Astrocyte (in vitro differentiated cells and primary cell): ENCODE measurements around the gene JAM3. TPM values are rescaled to one million over a fixed set of nuclear protein-coding genes. Genes with fewer than 3 reads are reported as not detected.
"Not testable (repeated sequence)": the region's sequence is repeated elsewhere in the genome, so short reads cannot be mapped to it uniquely, and the experiment has no call there.

Experiments used
- DNase-seq: peaks from one replicate; pipeline ENCODE4 v3.0.0-alpha.2; 2010; ENCODE audit warnings: low read depth
- FAIRE-seq: peaks from 2 replicates; lab custom pipeline; 2011; peaks lifted over from hg19 to GRCh38; lab: Jason Lieb, UNC
- H2AFZ ChIP-seq: 2 replicates; pipeline ENCODE4 v1.6.0; 2012; ENCODE audit warnings: low read depth, low read length, inconsistent platforms
- H3K27ac ChIP-seq: 2 replicates; pipeline ENCODE4 v1.5.1; 2011; ENCODE audit warnings: low read depth, low read length, inconsistent platforms
- H3K27me3 ChIP-seq: 2 replicates; pipeline ENCODE4 v1.6.0; 2011; ENCODE audit warnings: low read length, inconsistent platforms; ENCODE audit not compliant: insufficient read depth
- H3K36me3 ChIP-seq: 2 replicates; pipeline ENCODE4 v1.5.1; 2011; ENCODE audit warnings: low read length, inconsistent platforms; ENCODE audit not compliant: insufficient read depth
- H3K4me1 ChIP-seq: 2 replicates; pipeline ENCODE4 v1.5.1; 2011; ENCODE audit warnings: low read length, inconsistent platforms; ENCODE audit not compliant: insufficient read depth
- H3K4me2 ChIP-seq: 2 replicates; pipeline ENCODE4 v1.6.0; 2012; ENCODE audit warnings: low read length, inconsistent platforms
- H3K4me3 ChIP-seq: 2 replicates; pipeline ENCODE4 v1.5.1; 2011; ENCODE audit warnings: low read depth, mild to moderate bottlenecking, low read length, inconsistent platforms; ENCODE audit not compliant: insufficient read depth
- H3K79me2 ChIP-seq: 2 replicates; pipeline ENCODE4 v1.6.0; 2012; ENCODE audit warnings: mild to moderate bottlenecking, low read length, inconsistent platforms; ENCODE audit not compliant: insufficient read depth
- H3K9ac ChIP-seq: 2 replicates; pipeline ENCODE4 v1.6.0; 2012; ENCODE audit warnings: mild to moderate bottlenecking, low read length, inconsistent platforms
- H3K9me3 ChIP-seq: 2 replicates; pipeline ENCODE4 v1.5.1; 2012; ENCODE audit warnings: low read depth, mild to moderate bottlenecking, low read length, inconsistent platforms; ENCODE audit not compliant: insufficient read depth
- H4K20me1 ChIP-seq: 2 replicates; pipeline ENCODE4 v1.6.0; 2012; ENCODE audit warnings: low read length, inconsistent platforms; ENCODE audit not compliant: insufficient read depth
- H3K27ac Mint-ChIP-seq: one replicate; pipeline ENCODE4 v1.8.0; 2021; ENCODE audit warnings: mild to moderate bottlenecking, mixed read lengths; ENCODE audit not compliant: unreplicated experiment
- H3K27me3 Mint-ChIP-seq: one replicate; pipeline ENCODE4 v1.8.0; 2021; ENCODE audit warnings: low read depth, mixed read lengths; ENCODE audit not compliant: unreplicated experiment
- H3K36me3 Mint-ChIP-seq: one replicate; pipeline ENCODE4 v1.8.0; 2021; ENCODE audit warnings: low read depth, mixed read lengths; ENCODE audit not compliant: unreplicated experiment
- H3K4me1 Mint-ChIP-seq: one replicate; pipeline ENCODE4 v1.8.0; 2021; ENCODE audit warnings: low read depth, mixed read lengths; ENCODE audit not compliant: unreplicated experiment
- H3K4me3 Mint-ChIP-seq: one replicate; pipeline ENCODE4 v1.8.0; 2021; ENCODE audit warnings: mild to moderate bottlenecking, moderate library complexity, mixed read lengths; ENCODE audit not compliant: unreplicated experiment
- H3K9me3 Mint-ChIP-seq: one replicate; pipeline ENCODE4 v1.8.0; 2021; ENCODE audit warnings: mild to moderate bottlenecking, mixed read lengths; ENCODE audit not compliant: unreplicated experiment
- CTCF ChIP-seq: IDR thresholded peaks from 2 replicates; pipeline ENCODE4 v1.5.1; 2011; ENCODE audit warnings: low read depth, mild to moderate bottlenecking, inconsistent platforms, low read length, moderate library complexity; ENCODE audit not compliant: insufficient read depth
- EZH2 ChIP-seq: IDR thresholded peaks from 2 replicates; pipeline ENCODE4 v1.6.1; 2012; ENCODE audit warnings: mild to moderate bottlenecking, low read length, inconsistent platforms; ENCODE audit not compliant: insufficient read depth
- total RNA-seq: library from RNA; stranded (reverse); gene quantifications from 2 replicates; pipeline ENCODE4 v1.2.1, GENCODE V29; 2021

JAM3 gene
- total RNA-seq, 1 donor from 2014 or later: 88.3 TPM

- Histone ChIP-seq H3K27me3 (no peaks in the 10 kb centered on the region), H2AFZ (no peak overlapping the region), H3K9me3 (no peaks in the 10 kb centered on the region), H4K20me1 (peaks cover 6% of the 10 kb centered on the region), H3K4me2 (no peak overlapping the region), H3K79me2 (peaks cover 16% of the 10 kb centered on the region), H3K27ac (no peak overlapping the region), H3K4me3 (no peak overlapping the region), H3K4me1 (no peaks in the 10 kb centered on the region), H3K36me3 (no peaks in the 10 kb centered on the region), H3K9ac (no peak overlapping the region)
- H3K27ac Mint-ChIP-seq: no peak overlapping the region
- H3K9me3 Mint-ChIP-seq: peaks cover 2% of the 10 kb centered on the region
- no peak for FAIRE-seq
- peaks cover 16% of the 10 kb centered on the region for H3K36me3 Mint-ChIP-seq
- no peaks in the 10 kb centered on the region for H3K27me3 Mint-ChIP-seq
- H3K4me3 Mint-ChIP-seq: no peak overlapping the region
- no peak for DNase-seq
- no peak for TF ChIP-seq CTCF
- H3K4me1 Mint-ChIP-seq: no peaks in the 10 kb centered on the region
These were observed 41.5 kb downstream of the JAM3 start for GRCh38 chr11:134110252-134110815.

- H3K27ac Mint-ChIP-seq, H3K4me3 ChIP-seq, H3K4me1 ChIP-seq, H3K4me3 Mint-ChIP-seq, H3K9ac ChIP-seq, H3K27ac ChIP-seq, H3K4me1 Mint-ChIP-seq, H3K27me3 Mint-ChIP-seq, FAIRE-seq, H2AFZ ChIP-seq, H3K27me3 ChIP-seq, H3K9me3 ChIP-seq, H3K9me3 Mint-ChIP-seq, DNase-seq, H3K36me3 ChIP-seq, H3K36me3 Mint-ChIP-seq, H3K4me2 ChIP-seq: not testable (repeated sequence)
- H4K20me1 ChIP-seq: peaks cover 23% of the 10 kb centered on the region
- H3K79me2 ChIP-seq: peaks cover 47% of the 10 kb centered on the region
These were observed 44.9 kb downstream of the JAM3 start for GRCh38 chr11:134113787-134114186.

DNA sequence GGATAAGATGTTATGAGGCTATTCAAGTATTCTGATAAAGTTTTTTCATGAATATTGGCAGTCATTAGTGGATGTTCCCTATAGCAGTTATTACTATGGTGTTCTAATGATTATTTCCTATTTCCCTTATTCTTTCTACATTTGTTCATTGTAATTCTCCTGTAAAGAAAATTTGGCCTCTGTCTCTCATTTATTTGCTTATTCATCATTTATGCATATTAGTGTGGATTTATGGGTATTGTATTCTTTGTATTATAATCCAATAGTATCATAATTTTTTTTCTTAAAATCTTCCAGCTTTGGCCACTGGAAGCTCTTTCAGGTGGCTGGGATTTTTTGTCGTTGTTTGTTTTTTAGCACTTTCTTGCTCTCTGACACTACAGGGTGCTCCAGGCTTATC lies 47.3 kb downstream of the JAM3 start:
- peaks cover 23% of the 10 kb centered on the region for H3K4me1 ChIP-seq
- FAIRE-seq: no peak
- H3K79me2 ChIP-seq: peaks cover 47% of the 10 kb centered on the region

More for the DNA sequence above, 47.3 kb downstream of the JAM3 start:
- H3K27me3 Mint-ChIP-seq: no peaks in the 10 kb centered on the region
- H3K9me3 Mint-ChIP-seq: no peaks in the 10 kb centered on the region
- H3K4me3 Mint-ChIP-seq: no peak overlapping the region
- H3K36me3 ChIP-seq: no peaks in the 10 kb centered on the region
- H3K4me1 Mint-ChIP-seq: peaks cover 29% of the 10 kb centered on the region
- H3K4me2 ChIP-seq: no peak overlapping the region
- peaks cover 22% of the 10 kb centered on the region for H4K20me1 ChIP-seq
- no peaks in the 10 kb centered on the region for H3K27me3 ChIP-seq
- H2AFZ ChIP-seq: no peak overlapping the region
- no peak for DNase-seq
- no peaks in the 10 kb centered on the region for H3K9me3 ChIP-seq
- peaks cover 8% of the 10 kb centered on the region for H3K36me3 Mint-ChIP-seq
- H3K27ac ChIP-seq: no peak overlapping the region
- no peak overlapping the region for H3K27ac Mint-ChIP-seq
- H3K4me3 ChIP-seq: no peak overlapping the region
- no peak overlapping the region for H3K9ac ChIP-seq
- TF ChIP-seq CTCF (no peak), EZH2 (no peak)
